SH-SY5Y (cell line): Measurements from ENCODE around the gene CMPK2.

Experiments used
- GATA2 ChIP-seq: IDR thresholded peaks from 2 replicates; pipeline ENCODE4 v1.6.1; 2011; ENCODE audit warnings: mild to moderate bottlenecking, low read depth, low read length
- GATA3 ChIP-seq: IDR thresholded peaks from 2 replicates; pipeline ENCODE4 v1.6.1; 2011; ENCODE audit warnings: low read depth, mild to moderate bottlenecking, low read length, moderate library complexity

DNA sequence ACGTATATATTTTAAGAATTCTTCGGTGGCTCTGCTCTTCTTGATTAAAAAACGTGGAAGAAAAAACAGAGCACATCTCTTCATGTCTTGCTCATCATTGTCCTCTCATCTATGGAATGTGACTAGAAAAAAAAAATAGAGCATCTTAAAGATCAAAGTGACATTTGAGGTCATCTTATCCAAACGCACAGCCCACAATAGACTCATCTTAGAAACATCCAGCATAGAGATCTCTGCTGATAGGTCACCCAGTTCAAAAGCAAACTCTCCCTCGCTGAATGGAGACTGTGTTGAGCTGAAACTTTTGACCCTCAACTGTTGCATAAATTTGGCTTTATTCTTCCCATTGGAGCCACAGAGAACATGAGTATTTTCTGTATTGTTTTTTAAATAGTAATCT lies 65.2 kb downstream of the CMPK2 start:
- TF ChIP-seq GATA2, result no peak
- TF ChIP-seq GATA3, result no peak
